ENCODE data around the gene NAGK. TPM values are rescaled to one million over a fixed set of nuclear protein-coding genes. Genes with fewer than 3 reads are reported as not detected.

Gene NAGK
- total and polyA plus RNA-seq, 2 experiments from 2014 or later = 47.0 to 55.6 TPM

GRCh38 chr2:71045865-71046548 is 22.4 kb upstream of the NAGK start (continued):
- no peak for TF ChIP-seq ZNF462 (CRISPR knock-in tag; IDR thresholded peaks at IDR 0.05)
- TF ChIP-seq CREB1 (CRISPR knock-in tag; IDR thresholded peaks at IDR 0.05; ENCODE audit: low read depth) = no peak
- no peak for TF ChIP-seq CTCF (conservative IDR thresholded peaks at IDR 0.05; ENCODE audit: low read depth in 2 of 2)
- TF ChIP-seq JUNB (IDR thresholded peaks at IDR 0.05; ENCODE audit: unreplicated experiment) = no peak
- no peak for TF ChIP-seq POLR2AphosphoS5 (IDR thresholded peaks at IDR 0.05; ENCODE audit: low read depth)

GRCh38 chr2:71048096-71048495 is 20.4 kb upstream of the NAGK start:
- no peaks in the 10 kb centered on the region for H3K79me2 ChIP-seq (replicated peaks; ENCODE audit: insufficient read depth)
- no peak overlapping the region for H3K4me3 ChIP-seq
- H3K27me3 ChIP-seq (ENCODE audit: insufficient read depth) = no peaks in the 10 kb centered on the region
- no peak overlapping the region for H3K4me2 ChIP-seq
- no peaks in the 10 kb centered on the region for H4K20me1 ChIP-seq (replicated peaks; ENCODE audit: insufficient read depth)
- no peak overlapping the region for H3K27ac ChIP-seq (ENCODE audit: low read depth)
- Mint-ChIP-seq H3K27ac (no peak overlapping the region), H3K36me3 (ENCODE audit: low read depth) (no peaks in the 10 kb centered on the region), H3K9me3 (no peaks in the 10 kb centered on the region), H3K27me3 (ENCODE audit: insufficient read depth, low read depth, poor library complexity) (peaks cover 3% of the 10 kb centered on the region), H3K4me3 (no peak overlapping the region), H3K4me1 (peaks cover 6% of the 10 kb centered on the region; the same call in 2 of the 3 replicates)
- no peaks in the 10 kb centered on the region for H3K4me1 ChIP-seq (ENCODE audit: insufficient read depth)
- H2AFZ ChIP-seq = no peak overlapping the region
- no peaks in the 10 kb centered on the region for H3K9me2 ChIP-seq (ENCODE audit: insufficient read depth)
- no peak for ATAC-seq
- no peaks in the 10 kb centered on the region for H3K36me3 ChIP-seq (ENCODE audit: insufficient read depth)
- no peaks in the 10 kb centered on the region for H3F3A ChIP-seq (replicated peaks; ENCODE audit: low read depth)
- no peak for DNase-seq (ENCODE audit: low spot score)
- TF ChIP-seq REST (IDR thresholded peaks at IDR 0.05; ENCODE audit: unreplicated experiment) (no peak), JUNB (IDR thresholded peaks at IDR 0.05; ENCODE audit: unreplicated experiment) (no peak)

All from GM23338 (cell line).